A172 (cell line): ENCODE results near the gene NFKBIZ. TPM values are rescaled to one million over a fixed set of nuclear protein-coding genes. Genes with fewer than 3 reads are reported as not detected.
"Not testable (repeated sequence)": the region's sequence is repeated elsewhere in the genome, so short reads cannot be mapped to it uniquely, and the experiment has no call there.

Experiments used
- DNase-seq: peaks from one replicate; pipeline ENCODE4 v3.0.0-alpha.2; 2015; ENCODE audit warnings: low spot score
- total RNA-seq: library from RNA; depleted of rRNA; stranded (reverse); fragments of >200 nt; shearing (Covaris generic); gene quantifications from 2 replicates; pipeline ENCODE4 v1.2.3, GENCODE V29; 2014

NFKBIZ gene
- total RNA-seq, 1 experiment from 2014 or later, result 1.8 TPM

- DNase-seq, result peak; percentile 42
Measured at GRCh38 chr3:101873619-101874018, 24.3 kb downstream of the NFKBIZ start.

- no peak for DNase-seq
Measured at GRCh38 chr3:101876142-101876541, 26.8 kb downstream of the NFKBIZ start.

- DNase-seq, result no peak
Measured at GRCh38 chr3:101878589-101878988, 29.3 kb downstream of the NFKBIZ start.

- DNase-seq, result no peak
Measured at GRCh38 chr3:101879102-101879501, 29.8 kb downstream of the NFKBIZ start.

GRCh38 chr3:101879623-101880284, 30.4 kb downstream of the NFKBIZ start:
- no peak for DNase-seq

GRCh38 chr3:101884776-101885175, 35.5 kb downstream of the NFKBIZ start:
- DNase-seq, result no peak

GRCh38 chr3:101885584-101885983, 36.3 kb downstream of the NFKBIZ start:
- DNase-seq, result not testable (repeated sequence)

GRCh38 chr3:101886626-101887025, 37.3 kb downstream of the NFKBIZ start:
- DNase-seq, result no peak

GRCh38 chr3:101888653-101889052, 39.3 kb downstream of the NFKBIZ start:
- DNase-seq, result no peak

GRCh38 chr3:101890716-101891115, 41.4 kb downstream of the NFKBIZ start:
- DNase-seq, result peak; percentile 78

- no peak for DNase-seq
Measured at GRCh38 chr3:101892648-101893047, 43.3 kb downstream of the NFKBIZ start.

- DNase-seq, result no peak
Measured at GRCh38 chr3:101896083-101896757, 46.9 kb downstream of the NFKBIZ start.

- DNase-seq, result no peak
Measured at GRCh38 chr3:101897013-101897412, 47.7 kb downstream of the NFKBIZ start.

GRCh38 chr3:101898039-101898438, 48.7 kb downstream of the NFKBIZ start:
- no peak for DNase-seq

- no peak for DNase-seq
Measured at GRCh38 chr3:101898752-101899169, 49.4 kb downstream of the NFKBIZ start.

- no peak for DNase-seq
Measured at GRCh38 chr3:101900316-101900715, 51.0 kb downstream of the NFKBIZ start.

- DNase-seq, result no peak
Measured at GRCh38 chr3:101900736-101901135, 51.4 kb downstream of the NFKBIZ start.

- DNase-seq, result peak; percentile 94
Measured at GRCh38 chr3:101902041-101902440, 52.7 kb downstream of the NFKBIZ start.

- peak; percentile 71 for DNase-seq
Measured at GRCh38 chr3:101903451-101903871, 54.1 kb downstream of the NFKBIZ start.

GRCh38 chr3:101905573-101905972, 56.3 kb downstream of the NFKBIZ start:
- not testable (repeated sequence) for DNase-seq
